Heart left ventricle (tissue), 16 donors: Measurements from ENCODE around the gene PSAT1. TPM values are rescaled to one million over a fixed set of nuclear protein-coding genes. Genes with fewer than 3 reads are reported as not detected.

Experiments
- ATAC-seq, 4 donors: fragments of 200-7000 bp; cut with Tn5 transposase; one replicate each; pipeline ENCODE4 v1.9.1; 2020 to 2022; ENCODE audit warnings: moderate library complexity in 4 of 4, mild to moderate bottlenecking in 3 of 4, moderate number of reproducible peaks in 1 of 4
- DNase-seq, 5 donors: peaks; one replicate each; pipeline ENCODE4 v3.0.0-alpha.2; 2020
- H3K27ac ChIP-seq, 12 donors: fragments of 200-600 bp; sonication (generic) in 4 of 12; one replicate each; pipeline versions ENCODE4 v1.5.0 to v1.8.0; 2016 to 2022; ENCODE audit warnings: mild to moderate bottlenecking in 2 of 12
- H3K27me3 ChIP-seq, 9 donors: fragments of 200-600 bp; sonication (generic) in 2 of 9; one replicate each; pipeline versions ENCODE4 v1.5.1 to v1.8.0; 2016 to 2022; ENCODE audit warnings: mild to moderate bottlenecking in 3 of 9
- H3K36me3 ChIP-seq, 9 donors: fragments of 200-600 bp; sonication (generic) in 2 of 9; one replicate each; pipeline versions ENCODE4 v1.5.0 to v1.8.0; 2018 to 2022; ENCODE audit warnings: mild to moderate bottlenecking in 2 of 9
- H3K4me1 ChIP-seq, 12 donors: fragments of 200-600 bp; sonication (generic) in 4 of 12; one replicate each; pipeline versions ENCODE4 v1.5.0 to v1.8.0; 2016 to 2022; ENCODE audit warnings: mild to moderate bottlenecking in 3 of 12
- H3K4me3 ChIP-seq, 12 donors: fragments of 200-600 bp; sonication (generic) in 4 of 12; one replicate each; pipeline versions ENCODE4 v1.5.0 to v1.8.0; 2017 to 2022; ENCODE audit warnings: mild to moderate bottlenecking in 9 of 12, moderate library complexity in 4 of 12
- H3K9me3 ChIP-seq, 12 donors: fragments of 200-600 bp; sonication (generic) in 4 of 12; one replicate each; pipeline versions ENCODE4 v1.5.0 to v1.8.0; 2016 to 2022; ENCODE audit warnings: mild to moderate bottlenecking in 1 of 12
- POLR2A ChIP-seq, 2 donors: fragments of 450-650 bp; IDR thresholded peaks; one replicate each; pipeline ENCODE4 v1.6.1; 2017; ENCODE audit warnings: antibody characterized with exemption in 2 of 2, mild to moderate bottlenecking in 2 of 2, moderate library complexity in 2 of 2
- WGBS, 4 donors: extraction: QIAGEN DNeasy Blood & Tissue Kit in 2 of 4; methylation state at CpG; one replicate each; pipeline versions ENCODE4 v1.1.5 to v1.1.7; 2013 to 2018; 5-methylcytosine and 5-hydroxymethylcytosine counted together
- intact Hi-C, 10 donors: fragments of 100-400 bp; cut with DNase I; formaldehyde crosslinking; loops; one replicate each; pipeline versions ENCODE4 v1.11.1 to v1.14.2; 2022
- polyA plus RNA-seq, 2 donors: library from polyadenylated mRNA; stranded (reverse); fragments of 200-250 nt; gene quantifications; one replicate each; pipeline ENCODE4 v1.2.3, GENCODE V29; 2013
- total RNA-seq, 9 donors: library from RNA; depleted of rRNA in 2 of 9; stranded (reverse); fragments of >200 nt in 2 of 9; fragmentation: NEBNext Ultra II Directional in 3 of 9; extraction: Animal tissue kit (Norgen Biotek cat#: 25700) in 3 of 9; gene quantifications; one replicate each; pipeline versions ENCODE4 v1.1.0 to v1.2.4, GENCODE V29; 2016 to 2023
- TF ChIP-seq, protein P1 (sequence below), 12 donors: fragments of 200-600 bp; sonication (generic) in 4 of 12; IDR thresholded peaks; one replicate each; pipeline versions ENCODE4 v1.5.0 to v1.8.0; 2018 to 2022; ENCODE audit warnings: antibody characterized with exemption in 12 of 12, mild to moderate bottlenecking in 5 of 12
- donor health status: ischemic (EF 13 %, LVEDD 7.1; RV severe dilation, severe dysfunction).
- donor health status: healthy with polysubstance abuse.
- donor health status: DM: no; HTN: yes; CAD: no.
- donor health status: DM: no; HTN: no; CAD: no.
- donor health status: ischemic (EF 25% LVEDD 6.9; RV normal size, moderate dysfunction).
- donor health status: ischemic (EF 25% LVEDD 5.7; RV mildly dilated, moderate dysfunction).
- donor health status: healthy.
- donor health status: DM: yes; HTN: yes; CAD: no.
- donor health status: ischemic (EF 35%, LVEDD 5.7; RV mildly dilated, moderate dysfunction).
- donor health status: nonischemic (EF 11% LVEDD 7.7; RV severe dilation, severe dysfunction).
- donor health status: DM: yes; HTN: yes; CAD: no.
- donor health status: PGD.
- donor health status: ischemic (EF 29% LVEDD 5.4; RV normal size, mild dysfunction).
- donor health status: nonischemic (EF 23%, LVEDD 6.1; RV moderate dilation, normal function).

The PSAT1 gene
- total and polyA plus RNA-seq, 11 donors = 0.20 to 3.1 (median 0.62) TPM

DNA sequence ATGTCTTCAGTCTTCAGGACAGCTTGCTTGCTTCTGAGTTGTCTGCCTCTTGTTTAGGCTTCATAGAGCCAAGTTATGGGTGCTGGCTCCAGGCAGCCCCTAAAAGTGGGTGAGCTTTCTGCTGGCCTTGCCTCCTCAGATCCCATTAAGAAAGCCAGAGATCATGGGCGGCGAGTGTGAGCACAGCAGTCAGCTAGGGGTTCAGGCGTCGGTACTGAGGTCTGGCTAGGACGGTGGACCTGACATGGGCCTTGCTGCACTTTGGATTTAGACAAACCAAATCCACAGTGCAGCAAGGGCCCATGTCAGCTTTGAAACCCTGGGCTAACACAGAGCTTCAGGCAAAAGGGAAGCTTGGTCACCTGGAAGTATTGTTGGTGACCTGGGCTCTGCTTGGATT, 17.6 kb downstream of the PSAT1 start:
- no peak overlapping the region for H3K4me3 ChIP-seq
- no peaks in the 10 kb centered on the region for H3K9me3 ChIP-seq

DNA sequence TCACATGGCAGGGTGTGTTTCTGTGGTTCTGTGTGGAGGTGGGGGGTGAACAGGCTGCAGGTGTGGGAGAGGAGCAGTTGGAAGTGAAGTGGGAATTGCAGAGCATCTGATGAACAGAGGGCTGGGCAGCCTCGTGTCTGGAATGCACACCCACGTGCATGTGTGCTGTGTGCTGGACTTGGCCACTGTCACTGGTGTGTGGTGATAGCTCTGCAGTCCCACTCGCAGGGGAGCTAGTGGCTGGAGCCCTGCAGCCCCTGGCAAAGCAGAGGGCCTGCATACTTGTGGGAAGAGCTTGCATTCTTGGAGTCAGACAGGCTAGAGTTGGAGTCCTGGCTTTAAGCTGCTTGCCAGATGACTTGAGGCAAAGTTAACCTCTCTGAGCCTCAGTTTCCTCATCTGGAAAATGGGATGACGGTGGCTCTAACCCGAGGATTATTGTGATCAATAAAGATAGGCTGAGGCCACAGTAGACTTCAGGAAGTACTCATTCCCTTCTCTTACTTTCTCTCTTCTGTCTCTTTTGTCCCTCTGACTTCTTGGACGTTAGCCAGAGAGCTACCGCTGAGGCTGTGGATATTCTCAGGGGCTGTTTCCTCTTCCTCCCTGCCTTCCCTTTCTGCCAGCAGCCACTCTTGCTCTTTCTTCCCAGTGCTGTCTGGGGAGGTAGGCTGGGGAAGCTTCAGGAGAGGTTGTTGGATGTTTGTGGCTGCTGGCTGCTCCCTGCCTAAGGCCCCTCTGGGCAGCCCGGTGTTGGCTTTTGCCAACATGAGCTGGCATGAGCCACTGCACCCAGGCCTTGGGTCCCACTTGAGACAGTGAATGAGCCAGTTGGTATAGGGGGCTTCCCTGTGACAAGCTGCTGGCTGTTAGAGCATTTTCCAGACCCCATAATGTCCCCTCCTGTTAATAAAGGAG, 18.3 kb downstream of the PSAT1 start:
- intact Hi-C loops = no loop called here
- Histone ChIP-seq H3K9me3 (no peaks in the 10 kb centered on the region), H3K36me3 (no peaks in the 10 kb centered on the region), H3K27ac (no peak overlapping the region), H3K27me3 (no peaks in the 10 kb centered on the region), H3K4me3 (no peak overlapping the region), H3K4me1 (peaks cover 0 to 10% (median 0%) of the 10 kb centered on the region in 12 donors)
- no peak for TF ChIP-seq POLR2A (IDR thresholded peaks at IDR 0.05)
- TF ChIP-seq, protein P1, sequence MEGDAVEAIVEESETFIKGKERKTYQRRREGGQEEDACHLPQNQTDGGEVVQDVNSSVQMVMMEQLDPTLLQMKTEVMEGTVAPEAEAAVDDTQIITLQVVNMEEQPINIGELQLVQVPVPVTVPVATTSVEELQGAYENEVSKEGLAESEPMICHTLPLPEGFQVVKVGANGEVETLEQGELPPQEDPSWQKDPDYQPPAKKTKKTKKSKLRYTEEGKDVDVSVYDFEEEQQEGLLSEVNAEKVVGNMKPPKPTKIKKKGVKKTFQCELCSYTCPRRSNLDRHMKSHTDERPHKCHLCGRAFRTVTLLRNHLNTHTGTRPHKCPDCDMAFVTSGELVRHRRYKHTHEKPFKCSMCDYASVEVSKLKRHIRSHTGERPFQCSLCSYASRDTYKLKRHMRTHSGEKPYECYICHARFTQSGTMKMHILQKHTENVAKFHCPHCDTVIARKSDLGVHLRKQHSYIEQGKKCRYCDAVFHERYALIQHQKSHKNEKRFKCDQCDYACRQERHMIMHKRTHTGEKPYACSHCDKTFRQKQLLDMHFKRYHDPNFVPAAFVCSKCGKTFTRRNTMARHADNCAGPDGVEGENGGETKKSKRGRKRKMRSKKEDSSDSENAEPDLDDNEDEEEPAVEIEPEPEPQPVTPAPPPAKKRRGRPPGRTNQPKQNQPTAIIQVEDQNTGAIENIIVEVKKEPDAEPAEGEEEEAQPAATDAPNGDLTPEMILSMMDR (IDR thresholded peaks at IDR 0.05) = no peak
- DNase-seq (no peak), ATAC-seq (no peak)
- WGBS, 4 donors = 37 to 48% (median 44%) methylated on average over 8 of the region's 8 CpGs

More for the DNA sequence above, 17.6 kb downstream of the PSAT1 start:
- intact Hi-C loops = no loop called here
- TF ChIP-seq, protein P1 (IDR thresholded peaks at IDR 0.05) = no peak
- no peak for TF ChIP-seq POLR2A (IDR thresholded peaks at IDR 0.05)
- Histone ChIP-seq H3K27ac (no peak overlapping the region), H3K4me1 (peaks cover 0 to 10% (median 0%) of the 10 kb centered on the region in 12 donors), H3K27me3 (no peaks in the 10 kb centered on the region), H3K36me3 (no peaks in the 10 kb centered on the region)
- 87 to 95% (median 92%) methylated on average over 5 of the region's 5 CpGs for WGBS, 4 donors
- DNase-seq (no peak), ATAC-seq (no peak)

DNA sequence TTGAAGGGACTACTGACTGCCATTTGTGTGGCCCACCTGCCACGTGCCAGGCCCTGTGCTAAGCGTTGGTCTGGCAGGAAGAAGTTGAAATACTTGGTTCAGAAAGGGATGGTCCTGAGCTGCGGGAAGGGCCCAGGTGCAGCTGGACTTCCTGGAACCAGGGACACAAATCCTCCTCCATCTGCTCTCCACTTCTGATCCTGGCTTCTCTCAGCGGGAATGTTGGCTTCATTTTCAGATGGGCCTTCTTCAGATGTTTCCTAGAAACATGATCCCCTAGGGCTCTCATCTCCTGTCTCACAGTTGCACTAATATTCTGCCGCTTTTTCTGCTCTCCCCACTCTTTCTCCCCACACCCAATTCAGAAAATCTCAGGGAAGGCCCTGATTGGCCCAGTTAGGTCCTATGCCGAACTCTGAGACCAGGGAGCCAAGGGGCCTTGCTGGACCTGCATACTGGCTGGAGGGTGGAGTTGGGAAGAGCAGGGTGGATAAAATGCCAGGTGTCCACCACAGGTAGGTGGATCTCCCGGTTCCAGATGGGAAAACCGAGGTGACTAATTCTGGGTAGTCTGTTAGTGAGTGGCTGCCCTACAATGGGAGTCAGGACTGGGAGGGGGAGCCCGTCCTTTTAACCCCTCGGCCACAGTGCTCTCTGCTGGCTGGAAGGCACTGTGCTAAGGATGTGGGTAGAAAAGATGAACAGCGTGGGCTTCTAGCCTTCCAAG, 19.4 kb downstream of the PSAT1 start:
- no peaks in the 10 kb centered on the region for H3K27me3 ChIP-seq
- H3K36me3 ChIP-seq = no peaks in the 10 kb centered on the region
- H3K9me3 ChIP-seq = no peaks in the 10 kb centered on the region
- TF ChIP-seq, protein P1 (IDR thresholded peaks at IDR 0.05) = no peak
- no peak overlapping the region for H3K27ac ChIP-seq
- no peak overlapping the region for H3K4me3 ChIP-seq
- no peak for ATAC-seq
- 85 to 92% (median 89%) methylated on average over 11 of the region's 11 CpGs for WGBS, 4 donors
- peaks cover 0 to 10% (median 0%) of the 10 kb centered on the region in 12 donors for H3K4me1 ChIP-seq
- DNase-seq = no peak
- intact Hi-C loops = no loop called here
